Measurements from ENCODE around the gene AP2A2.
"Not testable (repeated sequence)": the region's sequence is repeated elsewhere in the genome, so short reads cannot be mapped to it uniquely, and the experiment has no call there.

AP2A2 gene

DNA sequence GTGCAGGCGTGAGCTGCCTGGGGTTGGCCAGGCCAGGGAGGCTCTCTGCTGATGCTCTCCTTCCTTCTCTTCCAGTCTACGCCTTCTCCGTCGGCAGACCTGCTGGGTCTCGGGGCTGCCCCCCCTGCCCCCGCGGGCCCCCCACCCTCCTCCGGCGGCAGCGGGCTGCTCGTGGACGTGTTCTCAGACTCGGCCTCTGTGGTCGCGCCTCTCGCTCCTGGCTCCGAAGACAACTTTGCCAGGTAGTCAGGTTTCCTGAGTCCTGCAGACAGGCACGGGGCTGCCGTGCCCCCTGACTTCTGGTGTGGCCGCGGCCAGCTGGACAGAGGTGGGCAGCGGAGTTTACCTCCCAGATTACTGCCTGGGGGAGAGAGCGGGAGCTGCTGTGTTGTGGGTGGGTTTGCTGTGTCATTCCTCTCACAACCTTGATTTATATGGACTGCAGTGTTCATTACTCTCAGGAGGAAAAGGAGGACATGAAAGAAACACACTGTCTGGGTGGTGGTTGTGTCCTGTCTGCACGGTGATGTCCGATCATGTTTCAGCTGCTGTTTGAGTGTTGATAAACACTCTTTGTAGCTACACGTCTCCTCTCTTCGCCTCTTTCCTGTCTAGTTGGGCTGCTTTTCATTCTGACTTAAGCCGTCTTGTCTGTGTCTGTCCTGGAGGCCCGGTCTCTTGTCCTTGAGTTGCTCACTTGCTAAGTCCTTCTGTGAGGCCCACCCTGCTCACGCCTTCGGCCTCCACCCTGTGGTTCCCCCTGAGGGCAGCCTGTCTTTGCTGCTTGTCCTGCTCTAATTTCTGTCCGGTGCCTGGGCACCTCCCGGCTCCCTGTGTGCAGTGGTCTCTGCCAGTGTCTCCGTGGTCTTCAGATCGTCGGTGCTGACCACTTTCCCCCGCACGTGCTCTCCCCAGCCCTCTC is 74.9 kb downstream of the AP2A2 start:
- no peak for DNase-seq

GRCh38 chr11:1001617-1002405 is 76.1 kb downstream of the AP2A2 start:
- DNase-seq: no peak

DNA sequence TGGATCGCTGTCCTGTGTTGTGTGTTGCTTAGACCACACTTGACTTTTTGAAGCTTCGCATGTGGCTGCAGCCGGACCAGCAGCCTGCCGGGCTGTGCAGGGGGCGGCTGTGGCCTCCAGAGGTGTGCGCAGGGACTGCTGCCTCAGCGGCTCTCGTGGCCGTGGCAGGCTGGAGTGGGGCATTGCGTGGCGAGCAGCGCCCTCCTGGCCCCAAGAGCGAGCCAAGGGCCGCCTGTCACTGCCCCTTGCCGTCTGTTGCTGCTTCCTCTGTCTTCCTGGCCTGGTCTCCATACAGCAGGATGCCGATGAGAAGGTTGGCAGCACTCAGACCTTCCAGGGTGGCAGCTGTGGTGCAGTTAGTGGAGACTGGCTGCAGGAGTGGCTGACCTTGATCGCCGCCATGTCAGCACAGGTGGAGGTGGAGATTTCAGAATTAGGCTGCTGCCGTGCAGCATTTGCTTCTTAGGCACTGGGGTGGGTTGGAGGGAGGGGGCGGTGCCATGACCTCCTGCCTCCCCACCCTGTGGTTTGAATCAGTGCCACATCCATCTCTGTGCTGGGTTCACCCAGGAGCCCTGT is 76.8 kb downstream of the AP2A2 start:
- no peak for DNase-seq

GRCh38 chr11:1003159-1003558 is 77.5 kb downstream of the AP2A2 start:
- DNase-seq: no peak

DNA sequence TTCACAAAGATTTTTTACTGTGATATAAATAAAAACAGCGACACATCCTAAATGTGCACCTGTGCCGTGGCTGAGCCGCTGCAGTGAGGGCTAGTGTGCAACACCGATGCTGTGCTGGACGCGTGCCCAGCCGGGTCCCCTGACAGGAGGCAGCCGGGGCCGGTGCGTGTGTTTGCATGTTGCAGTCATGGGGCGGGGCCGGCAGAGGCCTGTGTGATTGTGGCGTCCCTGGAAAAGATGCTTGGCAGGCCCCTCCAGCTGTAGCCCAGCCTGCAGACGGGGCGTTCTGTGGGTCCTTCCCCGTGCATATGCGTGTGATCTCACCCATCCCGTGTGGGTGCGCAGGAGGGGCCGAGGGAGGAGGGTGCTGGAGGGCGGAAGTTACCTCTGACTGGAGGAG is 80.3 kb downstream of the AP2A2 start:
- DNase-seq: no peak

DNA sequence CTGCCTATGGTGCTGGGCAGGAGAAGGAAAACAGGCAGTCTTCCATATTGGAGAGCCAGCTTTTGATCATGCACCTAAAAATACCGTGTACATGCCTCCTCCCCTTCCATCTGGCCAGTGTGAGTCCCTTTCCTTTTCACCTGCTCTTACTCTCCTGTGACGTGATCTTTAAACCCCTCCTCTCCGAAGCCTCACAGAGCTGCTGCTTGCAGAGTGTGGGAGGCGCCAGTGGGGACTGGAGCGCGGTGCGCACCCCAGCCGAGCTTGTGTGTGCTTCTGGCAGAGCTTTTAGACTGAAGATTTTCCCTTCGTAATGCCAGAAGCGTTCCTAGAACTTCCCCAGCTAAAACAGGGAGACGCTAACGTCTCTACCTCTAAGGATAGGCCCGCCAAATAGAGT is 81.1 kb downstream of the AP2A2 start:
- DNase-seq: no peak

- no peak for DNase-seq
Measured at GRCh38 chr11:1007279-1007678, 81.6 kb downstream of the AP2A2 start.

DNA sequence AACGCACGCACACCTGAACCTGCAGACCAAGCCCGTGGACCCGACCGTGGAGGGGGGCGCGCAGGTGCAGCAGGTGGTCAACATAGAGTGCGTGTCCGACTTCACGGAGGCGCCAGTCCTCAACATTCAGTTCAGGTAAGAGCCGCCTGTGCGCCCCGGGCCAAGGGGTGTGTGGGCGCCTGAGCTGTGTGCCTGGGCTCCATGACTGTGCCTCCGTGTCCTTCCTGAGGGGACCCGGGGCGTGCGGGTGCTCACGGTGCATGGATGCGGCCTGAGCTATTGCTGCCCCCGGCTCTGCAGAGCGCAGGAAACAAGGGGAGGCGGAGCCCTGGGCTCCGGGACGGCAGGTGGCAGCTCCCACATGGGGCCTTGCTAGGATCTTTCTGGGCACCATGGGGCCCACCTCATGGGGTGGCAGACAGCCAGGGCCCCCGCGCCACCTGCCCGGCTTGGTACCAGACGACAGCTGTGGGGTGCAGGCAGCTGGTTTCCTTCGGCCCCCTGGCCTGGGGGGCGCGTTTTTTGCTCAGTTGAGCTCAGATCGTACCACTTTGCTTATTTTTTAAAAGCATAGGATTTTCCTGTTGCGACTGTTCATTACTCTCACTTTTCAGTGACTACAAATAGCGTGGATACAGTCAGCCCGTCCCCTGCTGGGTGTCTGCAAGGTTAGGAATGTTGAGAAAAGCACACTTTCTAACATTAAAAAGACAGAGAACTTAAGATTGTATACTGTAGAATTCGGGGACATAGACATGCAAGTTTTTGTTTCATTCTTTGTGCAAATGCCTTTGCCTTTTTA is 82.5 kb downstream of the AP2A2 start:
- DNase-seq: no peak

- no peak for DNase-seq
Measured at GRCh38 chr11:1008803-1009145, 83.1 kb downstream of the AP2A2 start.

GRCh38 chr11:1009371-1009770 is 83.7 kb downstream of the AP2A2 start:
- no peak for DNase-seq

DNA sequence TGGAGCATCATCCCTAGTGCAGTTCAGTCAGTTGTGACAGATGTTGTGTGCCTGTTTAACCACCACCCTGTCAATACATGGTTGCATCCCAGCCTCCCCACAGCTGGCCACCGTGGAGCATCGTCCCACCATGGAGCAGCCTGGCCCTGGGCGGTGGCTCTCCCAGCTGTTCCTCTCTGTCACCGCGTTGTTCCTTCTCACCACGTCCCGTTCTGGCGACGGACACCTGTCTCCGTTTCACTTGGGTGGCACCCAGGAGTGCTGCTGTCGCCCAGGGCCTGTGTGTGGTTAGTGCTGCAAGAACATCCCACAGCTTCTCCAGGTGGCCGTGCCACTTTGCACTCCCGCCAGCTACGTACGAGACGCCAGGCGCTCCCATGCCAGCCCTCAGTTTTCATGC is 84.3 kb downstream of the AP2A2 start:
- DNase-seq: no peak

GRCh38 chr11:1010551-1011319 is 85.1 kb downstream of the AP2A2 start:
- DNase-seq: no peak

DNA sequence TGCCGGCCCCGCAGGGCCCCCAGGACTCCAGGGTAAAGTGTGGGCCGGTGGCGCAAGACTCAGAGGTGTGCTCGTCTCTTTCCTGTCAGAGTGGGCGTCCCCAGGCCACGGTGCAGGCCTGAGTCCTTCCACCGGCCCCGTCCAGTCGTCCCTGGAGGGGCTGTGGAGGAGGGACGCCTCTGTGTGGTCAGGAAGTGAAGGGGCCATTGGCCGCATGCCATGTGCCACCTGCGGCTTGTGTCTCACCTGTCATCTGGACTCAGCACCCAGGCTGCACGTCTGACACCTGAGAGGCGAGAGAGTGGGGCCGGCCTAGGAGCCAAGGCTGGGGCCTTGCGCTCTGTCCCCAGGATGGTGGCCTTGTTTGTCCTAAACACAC is 85.6 kb downstream of the AP2A2 start:
- no peak for DNase-seq

- DNase-seq: no peak
Measured at GRCh38 chr11:1012291-1012690, 86.6 kb downstream of the AP2A2 start.

DNA sequence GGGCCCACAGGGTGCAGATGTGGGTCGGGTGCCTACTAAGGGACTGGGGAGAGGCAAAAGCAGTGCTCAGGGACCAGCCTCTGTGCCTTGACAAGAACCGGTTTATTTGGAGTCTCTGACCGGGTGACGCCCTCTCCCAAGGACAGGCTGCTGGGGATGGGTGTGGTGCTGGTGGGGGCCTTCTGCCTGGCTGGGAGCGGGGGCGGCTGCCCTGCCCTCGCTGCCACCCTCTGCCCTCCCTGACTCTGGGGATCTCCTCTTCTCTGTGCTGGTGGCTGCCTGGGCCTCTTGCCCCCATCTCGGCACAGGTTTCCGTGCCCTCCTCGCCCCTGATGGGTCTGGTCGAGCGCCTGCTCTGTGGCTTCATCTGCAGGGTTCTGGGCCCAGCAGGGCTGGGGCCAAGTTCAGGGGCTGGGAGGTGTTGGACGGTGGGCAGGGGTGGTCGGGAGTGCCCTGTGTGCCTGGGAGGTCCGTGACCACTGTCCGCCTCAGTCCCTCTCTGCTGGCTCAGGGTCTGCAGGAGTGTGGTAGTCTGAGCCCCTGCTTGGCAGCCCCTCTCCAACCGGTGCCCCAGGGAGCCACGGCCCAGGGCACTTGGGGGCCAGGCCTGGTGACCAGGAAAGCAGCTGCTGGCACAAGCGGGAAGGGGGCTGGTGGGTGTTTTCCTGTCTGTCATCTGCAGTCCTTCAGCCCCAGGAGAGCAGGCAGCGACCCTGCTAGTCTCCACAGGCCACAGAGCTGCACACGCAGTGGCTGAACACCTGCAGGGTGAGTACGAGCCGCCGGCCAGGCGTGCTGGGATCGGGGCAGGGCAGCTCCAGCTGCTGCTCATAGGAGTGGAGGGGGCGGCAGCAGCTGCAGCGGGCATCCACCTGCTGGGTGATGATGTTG is 87.3 kb downstream of the AP2A2 start:
- DNase-seq: no peak

GRCh38 chr11:1013631-1013935 is 87.9 kb downstream of the AP2A2 start:
- no peak for DNase-seq

- DNase-seq: no peak
Measured at GRCh38 chr11:1014276-1014675, 88.6 kb downstream of the AP2A2 start.

DNA sequence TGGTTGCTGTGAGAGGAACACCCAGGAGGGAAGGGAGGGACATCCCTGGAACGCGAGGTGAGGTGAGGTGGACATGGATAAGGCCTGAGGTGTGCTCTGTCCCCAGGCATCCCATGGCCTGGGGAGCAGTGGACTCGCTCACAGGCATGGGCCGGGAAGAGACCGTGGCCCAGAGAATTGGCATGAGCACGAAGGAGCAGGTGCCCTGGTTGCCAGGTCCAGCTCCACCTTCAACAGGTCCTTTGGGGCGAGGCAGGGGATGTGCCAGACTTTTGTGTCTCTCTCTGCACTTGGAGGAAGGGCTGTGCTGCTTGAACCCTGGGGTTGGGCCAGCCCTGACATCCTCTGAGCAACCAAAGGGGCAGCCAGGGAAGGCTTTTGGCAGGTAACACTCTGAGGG is 89.4 kb downstream of the AP2A2 start:
- DNase-seq: no peak

- no peak for DNase-seq
Measured at GRCh38 chr11:1015826-1016545, 90.3 kb downstream of the AP2A2 start.

- DNase-seq: not testable (repeated sequence)
Measured at GRCh38 chr11:1016610-1017126, 91.0 kb downstream of the AP2A2 start.

Measured in NCI-H82 (cell line).